Subcutaneous adipose tissue (tissue), 4 donors: ENCODE data around the gene CKB. TPM values are rescaled to one million over a fixed set of nuclear protein-coding genes. Genes with fewer than 3 reads are reported as not detected.

ENCODE experiments used
- small RNA-seq: library from RNA; depleted of rRNA; stranded (forward); fragments of <200 nt; gene quantifications from one replicate; pipeline ENCODE3, GENCODE V24; 2016
- total RNA-seq, 4 donors: library from RNA; depleted of rRNA; stranded (reverse); fragments of >200 nt; gene quantifications; one replicate each; pipeline ENCODE4 v1.1.0, GENCODE V29; 2016
- TF ChIP-seq, protein P1 (sequence below): fragments of 450-650 bp; IDR thresholded peaks from one replicate; pipeline ENCODE4 v1.5.1; 2016; ENCODE audit warnings: low read depth, mild to moderate bottlenecking, control low read depth, antibody characterized with exemption, moderate library complexity

CKB gene
- total RNA-seq, 4 donors from 2014 or later: 53.8 to 512 (median 182) TPM

DNA sequence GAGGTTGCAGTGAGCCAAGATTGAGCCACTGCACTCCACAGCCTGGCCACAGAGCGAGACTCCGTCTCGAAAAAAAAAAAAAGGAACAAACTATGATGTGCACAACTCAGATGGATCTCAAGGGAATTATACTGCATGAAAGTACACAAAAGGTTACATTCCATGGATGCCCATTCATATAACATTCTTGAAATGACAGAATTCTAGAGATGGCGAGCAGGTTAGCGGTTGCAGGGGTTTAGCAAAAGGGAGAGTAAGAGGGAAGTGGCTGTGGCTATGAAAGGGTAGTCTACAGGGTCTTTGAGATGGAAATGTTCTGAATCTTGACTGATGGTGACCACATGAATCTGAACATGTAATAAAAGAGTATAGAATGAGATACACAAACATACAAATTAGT lies 49.7 kb downstream of the CKB start:
- TF ChIP-seq, protein P1, sequence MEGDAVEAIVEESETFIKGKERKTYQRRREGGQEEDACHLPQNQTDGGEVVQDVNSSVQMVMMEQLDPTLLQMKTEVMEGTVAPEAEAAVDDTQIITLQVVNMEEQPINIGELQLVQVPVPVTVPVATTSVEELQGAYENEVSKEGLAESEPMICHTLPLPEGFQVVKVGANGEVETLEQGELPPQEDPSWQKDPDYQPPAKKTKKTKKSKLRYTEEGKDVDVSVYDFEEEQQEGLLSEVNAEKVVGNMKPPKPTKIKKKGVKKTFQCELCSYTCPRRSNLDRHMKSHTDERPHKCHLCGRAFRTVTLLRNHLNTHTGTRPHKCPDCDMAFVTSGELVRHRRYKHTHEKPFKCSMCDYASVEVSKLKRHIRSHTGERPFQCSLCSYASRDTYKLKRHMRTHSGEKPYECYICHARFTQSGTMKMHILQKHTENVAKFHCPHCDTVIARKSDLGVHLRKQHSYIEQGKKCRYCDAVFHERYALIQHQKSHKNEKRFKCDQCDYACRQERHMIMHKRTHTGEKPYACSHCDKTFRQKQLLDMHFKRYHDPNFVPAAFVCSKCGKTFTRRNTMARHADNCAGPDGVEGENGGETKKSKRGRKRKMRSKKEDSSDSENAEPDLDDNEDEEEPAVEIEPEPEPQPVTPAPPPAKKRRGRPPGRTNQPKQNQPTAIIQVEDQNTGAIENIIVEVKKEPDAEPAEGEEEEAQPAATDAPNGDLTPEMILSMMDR: no peak

Small RNA genes within 50 kb of the gene (small RNA-seq; reads per million reads assigned to genes)
- gene RNU4-68P (not detected), gene RNU7-160P (not detected)

Other genes with a start within 250 kb of the CKB start
- gene EIF5, start 188.6 kb downstream of the CKB start, total RNA-seq: 100 to 1,000 TPM; 124 to 353 (median 137) TPM
- gene MARK3, start 137.4 kb downstream of the CKB start, total RNA-seq: 100 to 1,000 TPM in 1 of 4 donors, 10 to 100 TPM in 3; 61.7 to 115 (median 76.2) TPM
- gene TRMT61A, start 6.4 kb upstream of the CKB start, total RNA-seq: 10 to 100 TPM in 2 of 4 donors, 1 to 10 TPM in 2; 3.1 to 13.9 (median 9.9) TPM
- gene BAG5, start 39.8 kb upstream of the CKB start, total RNA-seq: 10 to 100 TPM; 35.7 to 53.8 (median 46.9) TPM
- gene COA8, start 40.1 kb upstream of the CKB start, total RNA-seq: 10 to 100 TPM; 35.1 to 59.9 (median 49.2) TPM
- gene KLC1, start 106.4 kb upstream of the CKB start, total RNA-seq: 100 to 1,000 TPM; 186 to 347 (median 291) TPM
- 1 to 10 TPM; 2.4 to 6.0 (median 4.4) TPM for gene XRCC3, start 192.6 kb upstream of the CKB start, total RNA-seq
- gene ZFYVE21, start 193.0 kb upstream of the CKB start, total RNA-seq: 100 to 1,000 TPM in 3 of 4 donors, 10 to 100 TPM in 1; 78.7 to 175 (median 139) TPM